H1 (cell line): ENCODE results near the gene OR6B2. TPM values are rescaled to one million over a fixed set of nuclear protein-coding genes. Genes with fewer than 3 reads are reported as not detected.

Experiments used
- CTCF ChIA-PET: fragments of 300-600 bp; sonication (Branson Sonifier 250); formaldehyde crosslinking; loops from one replicate; lab custom pipeline; 2021; ENCODE audit not compliant: partially characterized antibody; lab: Charles Lee
- POLR2A ChIA-PET: fragments of 300-600 bp; sonication (Branson Sonifier 250); formaldehyde crosslinking; loops from one replicate; lab custom pipeline; 2021; ENCODE audit warnings: inconsistent platforms; ENCODE audit not compliant: partially characterized antibody; lab: Charles Lee
- DNase-seq, 2 experiments: peaks; one replicate each; pipeline versions ENCODE4 v3.0.0 to v3.0.0-alpha.2; 2010 to 2022; ENCODE audit warnings: low spot score in 2 of 2, low read depth in 1 of 2, mixed read lengths in 1 of 2
- FAIRE-seq: peaks from 2 replicates; lab custom pipeline; 2011; peaks lifted over from hg19 to GRCh38; lab: Jason Lieb, UNC
- H2AFZ ChIP-seq: 2 replicates; pipeline ENCODE4 v1.8.1; 2012; ENCODE audit warnings: low read length, inconsistent platforms
- H2AK5ac ChIP-seq: 2 replicates; pipeline ENCODE4 v1.6.1; 2013; ENCODE audit warnings: low read depth, low read length
- H2BK120ac ChIP-seq: replicated peaks from 2 replicates; pipeline ENCODE3; 2013; ENCODE audit warnings: low read depth, low read length, inconsistent platforms
- H2BK12ac ChIP-seq: 2 replicates; pipeline ENCODE4 v1.6.1; 2013; ENCODE audit warnings: low read depth, low read length
- H2BK15ac ChIP-seq: 2 replicates; pipeline ENCODE4 v1.6.1; 2013; ENCODE audit warnings: low read length
- H2BK20ac ChIP-seq: 2 replicates; pipeline ENCODE4 v1.6.1; 2013; ENCODE audit warnings: low read length
- H2BK5ac ChIP-seq: 2 replicates; pipeline ENCODE4 v1.6.1; 2013; ENCODE audit warnings: low read depth, low read length
- H3K14ac ChIP-seq: 2 replicates; pipeline ENCODE4 v1.6.1; 2013; ENCODE audit warnings: inconsistent platforms; ENCODE audit not compliant: insufficient read length
- H3K18ac ChIP-seq: 2 replicates; pipeline ENCODE4 v1.6.1; 2013; ENCODE audit warnings: low read length; ENCODE audit errors: extremely low read depth
- H3K23ac ChIP-seq: 2 replicates; pipeline ENCODE4 v1.6.1; 2013; ENCODE audit warnings: inconsistent platforms; ENCODE audit not compliant: insufficient read length
- H3K23me2 ChIP-seq: 2 replicates; pipeline ENCODE4 v1.6.1; 2013; ENCODE audit warnings: low read depth, low read length
- H3K27ac ChIP-seq: 2 replicates; pipeline ENCODE4 v1.6.1; 2011; ENCODE audit warnings: low read depth, low read length, inconsistent platforms
- H3K27me3 ChIP-seq, 4 experiments: replicated peaks in 1 of 4; 1 replicate in 1 of 4; 2 replicates in 3 of 4; pipeline versions ENCODE4 v1.6.1 to v1.8.1; 2011 to 2013; ENCODE audit warnings: low read length in 3 of 4, mild to moderate bottlenecking in 3 of 4, inconsistent platforms in 2 of 4, mixed read lengths in 2 of 4, moderate library complexity in 1 of 4; ENCODE audit not compliant: control insufficient read depth in 3 of 4, insufficient read depth in 3 of 4; ENCODE audit errors: extremely low read depth in 1 of 4
- H3K36me3 ChIP-seq, 4 experiments: 2 replicates each; pipeline versions ENCODE4 v1.6.1 to v1.8.1; 2011 to 2013; ENCODE audit warnings: mild to moderate bottlenecking in 4 of 4, low read length in 3 of 4, moderate library complexity in 2 of 4, control low read depth in 1 of 4, inconsistent platforms in 1 of 4; ENCODE audit not compliant: insufficient read depth in 4 of 4, control insufficient read depth in 2 of 4
- H3K4ac ChIP-seq: replicated peaks from 2 replicates; pipeline ENCODE3; 2013; ENCODE audit warnings: low read length, low read depth, mixed read lengths, inconsistent platforms; ENCODE audit not compliant: insufficient read length
- H3K4me1 ChIP-seq, 4 experiments: replicated peaks in 1 of 4; 1 replicate in 1 of 4; 2 replicates in 3 of 4; pipeline versions ENCODE4 v1.6.1 to v1.8.1; 2011 to 2013; ENCODE audit warnings: low read length in 3 of 4, inconsistent platforms in 2 of 4, mixed read lengths in 1 of 4; ENCODE audit not compliant: insufficient read depth in 4 of 4, control insufficient read depth in 3 of 4
- H3K4me2 ChIP-seq, 2 experiments: 2 replicates each; pipeline versions ENCODE4 v1.6.1 to v1.8.1; 2011 to 2013; ENCODE audit warnings: low read depth in 2 of 2, low read length in 2 of 2, control low read depth in 1 of 2, inconsistent platforms in 1 of 2, mild to moderate bottlenecking in 1 of 2; ENCODE audit not compliant: insufficient read depth in 1 of 2
- H3K4me3 ChIP-seq, 4 experiments: fragments of 200-600, 300-600 bp in 1 of 4; sonication (generic), shearing (Covaris generic), sonication (Bioruptor Twin) in 1 of 4; 2 replicates each; pipeline versions ENCODE4 v1.5.1 to v1.8.1; 2011 to 2016; ENCODE audit warnings: low read length in 4 of 4, low read depth in 3 of 4, control low read depth in 2 of 4, inconsistent platforms in 2 of 4, mild to moderate bottlenecking in 2 of 4, mixed read lengths in 1 of 4, moderate library complexity in 1 of 4; ENCODE audit not compliant: insufficient read depth in 2 of 4; ENCODE audit errors: extremely low read depth in 1 of 4
- H3K56ac ChIP-seq: replicated peaks from 2 replicates; pipeline ENCODE3; 2013; ENCODE audit warnings: low read depth, mild to moderate bottlenecking, mixed read lengths, low read length, inconsistent platforms; ENCODE audit not compliant: insufficient read length
- H3K79me1 ChIP-seq: 2 replicates; pipeline ENCODE4 v1.6.1; 2013; ENCODE audit warnings: low read depth, low read length, control low read depth
- H3K79me2 ChIP-seq, 2 experiments: 2 replicates each; pipeline versions ENCODE4 v1.6.1 to v1.8.1; 2012 to 2013; ENCODE audit warnings: low read length in 2 of 2, mild to moderate bottlenecking in 2 of 2, inconsistent platforms in 1 of 2; ENCODE audit not compliant: insufficient read depth in 2 of 2, control insufficient read depth in 1 of 2
- H3K9ac ChIP-seq, 4 experiments: replicated peaks in 1 of 4; 1 replicate in 1 of 4; 2 replicates in 3 of 4; pipeline versions ENCODE4 v1.6.1 to v1.8.1; 2011 to 2013; ENCODE audit warnings: low read depth in 3 of 4, low read length in 3 of 4, control low read depth in 2 of 4, mild to moderate bottlenecking in 2 of 4, moderate library complexity in 2 of 4, inconsistent platforms in 1 of 4; ENCODE audit errors: extremely low read depth in 1 of 4
- H3K9me3 ChIP-seq, 2 experiments: 2 replicates each; pipeline versions ENCODE4 v1.6.1 to v1.8.1; 2012 to 2013; ENCODE audit warnings: mild to moderate bottlenecking in 2 of 2, moderate library complexity in 2 of 2, control low read depth in 1 of 2, inconsistent platforms in 1 of 2, low read depth in 1 of 2, low read length in 1 of 2, mixed read lengths in 1 of 2; ENCODE audit not compliant: insufficient read depth in 2 of 2
- H4K20me1 ChIP-seq, 2 experiments: replicated peaks in 1 of 2; 2 replicates each; pipeline versions ENCODE3 to v1.8.1; 2011 to 2013; ENCODE audit warnings: inconsistent platforms in 2 of 2, low read length in 2 of 2, mild to moderate bottlenecking in 1 of 2; ENCODE audit not compliant: insufficient read depth in 2 of 2, control insufficient read depth in 1 of 2
- H4K5ac ChIP-seq: 2 replicates; pipeline ENCODE4 v1.6.1; 2013; ENCODE audit warnings: low read length, low read depth, mixed read lengths, inconsistent platforms; ENCODE audit not compliant: insufficient read length
- H4K8ac ChIP-seq: 2 replicates; pipeline ENCODE4 v1.8.0; 2013; ENCODE audit warnings: mild to moderate bottlenecking, moderate library complexity, low read length, inconsistent platforms; ENCODE audit not compliant: insufficient read depth; ENCODE audit errors: extremely low read depth
- H4K91ac ChIP-seq: replicated peaks from 2 replicates; pipeline ENCODE3; 2013; ENCODE audit warnings: low read length, mixed read lengths, inconsistent platforms; ENCODE audit not compliant: insufficient read length
- BRCA1 ChIP-seq: IDR thresholded peaks from 2 replicates; pipeline ENCODE4 v1.6.1; 2012; ENCODE audit warnings: low read depth, low read length, improper control_type of control experiment
- CBX5 ChIP-seq: fragments of 300-800, 300-1000 bp; sonication (generic); IDR thresholded peaks from 2 replicates; pipeline ENCODE4 v1.7.1; 2016; ENCODE audit warnings: antibody characterized with exemption, low read length, low read depth
- GTF2F1 ChIP-seq: IDR thresholded peaks from 2 replicates; pipeline ENCODE4 v1.6.1; 2012; ENCODE audit warnings: low read depth, low read length, improper control_type of control experiment, borderline replicate concordance
- JUND ChIP-seq: IDR thresholded peaks from 2 replicates; pipeline ENCODE4 v1.6.1; 2011; ENCODE audit warnings: mild to moderate bottlenecking, improper control_type of control experiment, low read length
- SIRT6 ChIP-seq: IDR thresholded peaks from one replicate; pipeline ENCODE4 v1.7.1; 2012; ENCODE audit warnings: low read length, inconsistent platforms
- TAF1 ChIP-seq: IDR thresholded peaks from 2 replicates; pipeline ENCODE4 v1.6.1; 2011; ENCODE audit warnings: mild to moderate bottlenecking, low read depth, low read length
- WGBS, 2 experiments: shearing (Covaris generic) in 1 of 2; methylation state at CpG; one replicate each; pipeline versions ENCODE4 v1.1.6 to v1.1.7; 2013 to 2015; ENCODE audit warnings: low lambda C conversion rate in 2 of 2, mixed read lengths in 2 of 2, inconsistent platforms in 1 of 2, low coverage in 1 of 2, missing lambda C conversion rate in 1 of 2; ENCODE audit not compliant: insufficient replicate concordance in 2 of 2, insufficient coverage in 1 of 2, insufficient read length in 1 of 2; ENCODE audit errors: extremely low coverage in 1 of 2, missing lambda C conversion rate in 1 of 2; 5-methylcytosine and 5-hydroxymethylcytosine counted together
- polyA plus RNA-seq, 7 experiments: library from polyadenylated mRNA; depleted of rRNA in 3 of 7; stranded (reverse) in 5 of 7; unstranded in 2 of 7; fragments of >200 nt in 5 of 7; fragments of 200-250 nt in 2 of 7; gene quantifications; 1 replicate in 5 of 7; 2 replicates in 1 of 7; 4 replicates in 1 of 7; pipeline versions ENCODE4 v1.2.1 to v1.2.3, GENCODE V29; 2011 to 2013; ENCODE audit warnings: missing spikeins in 2 of 7, mixed read lengths in 2 of 7
- total RNA-seq: library from RNA; stranded (reverse); fragmentation: NEBNext Ultra II Directional; extraction: Animal tissue kit (Norgen Biotek cat#: 25700); gene quantifications from 2 replicates; pipeline ENCODE4 v1.2.1, GENCODE V29; 2021
- TF ChIP-seq, protein P1 (sequence below), 3 experiments: IDR thresholded peaks; 1 replicate in 2 of 3; 2 replicates in 1 of 3; pipeline versions ENCODE4 v1.5.1 to v1.6.1; 2011; ENCODE audit warnings: low read length in 3 of 3, mild to moderate bottlenecking in 3 of 3, inconsistent platforms in 2 of 3, low read depth in 1 of 3, moderate library complexity in 1 of 3; ENCODE audit not compliant: insufficient read depth in 1 of 3; ENCODE audit errors: control extremely low read depth in 1 of 3
- TF ChIP-seq, protein P2 (sequence below): IDR thresholded peaks from 2 replicates; pipeline ENCODE4 v1.6.1; 2011; ENCODE audit warnings: low read depth, mild to moderate bottlenecking, low read length; ENCODE audit not compliant: insufficient read depth

OR6B2 gene
- total and polyA plus RNA-seq, 2 of the 8 experiments (the other 6 are each of a cell fraction or from before 2014, with no cell fraction given): not detected

DNA sequence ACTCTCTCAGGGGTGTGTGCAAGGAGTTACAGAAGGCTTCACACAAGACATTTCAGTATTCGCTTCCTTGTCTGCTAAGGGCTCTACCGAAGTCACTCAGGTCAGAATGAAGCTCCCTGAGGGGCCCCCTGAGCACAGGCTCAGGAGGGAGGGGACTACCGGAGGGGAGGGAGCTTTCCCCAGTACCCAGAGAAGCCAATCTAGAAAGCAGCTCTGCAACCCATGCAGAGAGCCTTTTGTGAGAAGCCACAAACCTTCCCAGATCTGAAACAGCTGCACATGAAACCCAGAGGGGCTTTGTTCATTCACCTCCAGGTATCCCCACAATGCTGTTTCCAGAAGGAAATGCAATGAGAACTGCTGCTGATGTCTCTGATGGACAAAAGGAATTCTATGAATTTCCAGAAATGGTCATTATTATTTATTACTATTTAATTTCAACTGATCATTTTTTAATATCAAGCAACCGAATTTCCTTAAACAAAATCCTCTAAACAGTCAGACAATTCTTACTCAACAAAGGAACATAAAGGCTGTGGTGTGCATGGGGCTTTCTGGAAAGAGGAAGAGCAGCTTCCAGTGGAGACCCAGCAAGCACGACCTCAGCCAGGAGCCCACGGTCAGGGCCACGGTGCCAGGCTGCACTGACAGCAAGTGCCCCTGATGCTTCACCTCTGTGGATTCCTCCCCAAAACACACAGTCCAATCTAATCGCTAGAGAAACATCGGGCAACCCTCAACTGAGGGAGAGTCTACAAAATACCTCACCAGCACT is 47.0 kb downstream of the OR6B2 start:
- H3K36me3 ChIP-seq: peaks cover 0 to 22% (median 5%) of the 10 kb centered on the region in 4 experiments; a peak in 6 of 8 replicates
- no peak overlapping the region for H3K4ac ChIP-seq
- no peak overlapping the region for H3K23ac ChIP-seq
- WGBS, 2 experiments: 81% methylated on average over 9 of the region's 9 CpGs; no CpG with 5 or more reads in 1 of the 2 experiments
- ChIA-PET CTCF (interaction anchor here (1.1 to 2.3 kb wide), 2 partner anchors 9 to 101 kb away, joined by 3 to 10 read pairs; no protein-coding TSS in a partner anchor), POLR2A (no interaction called here)
- no peak overlapping the region for H2BK20ac ChIP-seq
- no peak overlapping the region for H2BK15ac ChIP-seq
- no peak overlapping the region for H3K4me3 ChIP-seq
- no peak overlapping the region for H3K14ac ChIP-seq
- H3K4me1 ChIP-seq: no peaks in the 10 kb centered on the region; a peak in 1 of 7 replicates
- no peak overlapping the region for H3K4me2 ChIP-seq
- no peak overlapping the region for H2AFZ ChIP-seq
- peak overlapping the region in 1 of 4 experiments; percentile 20; a peak in 1 of 7 replicates for H3K9ac ChIP-seq
- DNase-seq (no peak), FAIRE-seq (no peak)
- peaks cover 8 to 9% of the 10 kb centered on the region in 2 experiments for H4K20me1 ChIP-seq
- no peak for TF ChIP-seq TAF1
- TF ChIP-seq, protein P1, sequence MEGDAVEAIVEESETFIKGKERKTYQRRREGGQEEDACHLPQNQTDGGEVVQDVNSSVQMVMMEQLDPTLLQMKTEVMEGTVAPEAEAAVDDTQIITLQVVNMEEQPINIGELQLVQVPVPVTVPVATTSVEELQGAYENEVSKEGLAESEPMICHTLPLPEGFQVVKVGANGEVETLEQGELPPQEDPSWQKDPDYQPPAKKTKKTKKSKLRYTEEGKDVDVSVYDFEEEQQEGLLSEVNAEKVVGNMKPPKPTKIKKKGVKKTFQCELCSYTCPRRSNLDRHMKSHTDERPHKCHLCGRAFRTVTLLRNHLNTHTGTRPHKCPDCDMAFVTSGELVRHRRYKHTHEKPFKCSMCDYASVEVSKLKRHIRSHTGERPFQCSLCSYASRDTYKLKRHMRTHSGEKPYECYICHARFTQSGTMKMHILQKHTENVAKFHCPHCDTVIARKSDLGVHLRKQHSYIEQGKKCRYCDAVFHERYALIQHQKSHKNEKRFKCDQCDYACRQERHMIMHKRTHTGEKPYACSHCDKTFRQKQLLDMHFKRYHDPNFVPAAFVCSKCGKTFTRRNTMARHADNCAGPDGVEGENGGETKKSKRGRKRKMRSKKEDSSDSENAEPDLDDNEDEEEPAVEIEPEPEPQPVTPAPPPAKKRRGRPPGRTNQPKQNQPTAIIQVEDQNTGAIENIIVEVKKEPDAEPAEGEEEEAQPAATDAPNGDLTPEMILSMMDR (IDR thresholded peaks at IDR 0.05; ENCODE audit: control extremely low read depth in 1 of 3, insufficient read depth in 1 of 3, low read depth in 1 of 3, low read length in 3 of 3): no peak
- TF ChIP-seq SIRT6: no peak
- TF ChIP-seq BRCA1: no peak
- TF ChIP-seq, protein P2, sequence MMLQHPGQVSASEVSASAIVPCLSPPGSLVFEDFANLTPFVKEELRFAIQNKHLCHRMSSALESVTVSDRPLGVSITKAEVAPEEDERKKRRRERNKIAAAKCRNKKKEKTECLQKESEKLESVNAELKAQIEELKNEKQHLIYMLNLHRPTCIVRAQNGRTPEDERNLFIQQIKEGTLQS: no peak
- no peak for TF ChIP-seq CBX5
- TF ChIP-seq GTF2F1: no peak
- TF ChIP-seq JUND: no peak
- H3K27me3 ChIP-seq: no peaks in the 10 kb centered on the region
- H3K79me1 ChIP-seq: peaks cover 2% of the 10 kb centered on the region; the same call in 1 of the 2 replicates
- H3K23me2 ChIP-seq: no peaks in the 10 kb centered on the region
- no peak overlapping the region for H3K18ac ChIP-seq
- H3K79me2 ChIP-seq: no peaks in the 10 kb centered on the region
- no peak overlapping the region for H2BK5ac ChIP-seq
- H4K8ac ChIP-seq: no peak overlapping the region
- H3K56ac ChIP-seq: no peak overlapping the region
- no peak overlapping the region for H4K5ac ChIP-seq
- no peak overlapping the region for H2BK120ac ChIP-seq
- H3K9me3 ChIP-seq: peaks cover 0 to 4% of the 10 kb centered on the region in 2 experiments; a peak in 2 of 4 replicates
- no peak overlapping the region for H3K27ac ChIP-seq
- H2BK12ac ChIP-seq: no peak overlapping the region
- no peak overlapping the region for H2AK5ac ChIP-seq
- H4K91ac ChIP-seq: no peak overlapping the region
